ENCODE measurements around the gene DES. TPM values are rescaled to one million over a fixed set of nuclear protein-coding genes. Genes with fewer than 3 reads are reported as not detected.
A peak's percentile ranks its signal among the peaks of the same experiment; 100 is the strongest.
"Not testable (repeated sequence)": the region's sequence is repeated elsewhere in the genome, so short reads cannot be mapped to it uniquely, and the experiment has no call there.

DES gene
- total and polyA plus RNA-seq, 4 donors, result 23.9 to 108 (median 57.9) TPM

DNA sequence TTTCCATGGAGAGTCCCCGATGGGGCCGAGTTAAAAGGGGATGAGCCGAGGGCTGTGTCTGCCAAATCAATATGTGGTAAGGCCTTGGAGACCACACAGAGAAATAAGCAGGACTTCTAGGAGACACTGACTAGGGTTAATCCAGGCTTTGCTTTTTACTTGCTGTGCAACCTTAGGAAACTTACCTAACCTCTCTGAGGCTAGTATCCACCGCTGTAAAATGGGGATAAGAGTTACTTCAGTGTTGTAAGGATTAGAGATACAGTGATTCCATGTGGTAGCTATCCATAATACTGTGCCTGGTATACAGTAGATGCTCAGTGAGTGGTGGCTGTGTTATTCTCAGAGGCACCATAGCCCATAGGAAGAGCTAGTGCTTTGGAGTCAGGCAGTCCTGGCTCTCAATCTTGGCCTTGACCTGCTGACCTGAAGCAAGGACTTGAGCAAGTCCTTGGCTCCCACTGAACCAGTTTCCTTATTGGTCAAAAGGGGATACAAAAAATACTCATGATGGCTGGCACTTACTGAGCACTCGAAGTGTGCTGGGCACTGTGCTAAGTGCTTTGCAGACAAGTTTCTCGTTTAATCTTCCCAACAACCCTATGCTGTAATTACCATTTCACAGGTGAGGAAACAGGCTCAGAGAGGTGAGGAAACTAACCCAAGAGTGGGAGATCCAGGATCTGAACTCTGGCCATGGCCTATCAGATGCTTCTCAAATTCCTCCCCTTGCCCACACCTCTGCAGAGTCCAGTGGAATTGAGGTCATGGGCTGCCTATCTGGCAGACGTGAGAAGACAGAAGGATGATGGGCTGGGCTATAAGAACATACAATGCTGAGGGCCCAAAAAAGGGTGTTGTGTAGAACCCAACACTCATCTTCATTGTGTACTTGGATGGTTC is 12.0 kb upstream of the DES start:
- H3K27me3 ChIP-seq (ENCODE audit: control insufficient read depth in 3 of 3, insufficient read depth in 3 of 3, low read length in 2 of 3), result no peaks in the 10 kb centered on the region
- ATAC-seq (ENCODE audit: insufficient read depth, low FRiP score), result no peak
- 84 to 94% methylated on average over 7 of the region's 7 CpGs for WGBS, 2 donors
- H3K4me3 ChIP-seq, result no peak overlapping the region
- peak overlapping the region in 1 of 2 donors; percentile 86 for H3K27ac ChIP-seq (ENCODE audit: low read depth in 1 of 2, low read length in 1 of 2)
- H3K4me1 ChIP-seq (ENCODE audit: control insufficient read depth in 5 of 5, insufficient read depth in 5 of 5, low read length in 5 of 5), result peaks cover 0 to 13% (median 0%) of the 10 kb centered on the region in 5 donors
- no peaks in the 10 kb centered on the region for H3K36me3 ChIP-seq (ENCODE audit: control insufficient read depth in 4 of 4, insufficient read depth in 4 of 4, low read length in 4 of 4)
- no peaks in the 10 kb centered on the region for H3K9me3 ChIP-seq (ENCODE audit: control insufficient read depth in 4 of 4, insufficient read depth in 3 of 4, low read length in 3 of 4)
- TF ChIP-seq CTCF (IDR thresholded peaks at IDR 0.05; ENCODE audit: control extremely low read depth, extremely low read depth), result no peak
- DNase-seq, result no peak
- no peak overlapping the region for H3K9ac ChIP-seq (ENCODE audit: insufficient read depth in 1 of 2, low read length in 2 of 2)

DNA sequence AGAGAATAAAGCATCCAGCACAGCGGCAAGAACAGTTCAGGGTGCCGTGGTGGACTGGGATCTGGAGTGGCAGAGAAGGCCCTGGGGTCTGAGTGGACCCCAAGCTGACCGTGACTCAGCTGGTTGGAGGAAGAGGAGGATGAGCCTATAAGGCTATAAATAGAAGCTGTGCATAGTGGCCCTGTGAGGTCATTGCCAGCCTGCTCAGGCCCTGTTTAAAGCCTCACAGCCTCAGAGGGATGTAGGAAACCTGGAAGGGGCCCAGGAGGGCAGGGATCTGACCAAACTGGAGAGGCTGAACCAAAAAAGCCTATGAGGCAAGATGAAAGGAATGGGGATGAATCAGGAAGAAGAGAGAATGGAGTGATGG is 11.3 kb upstream of the DES start:
- peaks cover 0 to 3% (median 0%) of the 10 kb centered on the region in 4 donors for H3K9me3 ChIP-seq (ENCODE audit: control insufficient read depth in 4 of 4, insufficient read depth in 3 of 4, low read length in 3 of 4)
- no peaks in the 10 kb centered on the region for H3K27me3 ChIP-seq (ENCODE audit: control insufficient read depth in 3 of 3, insufficient read depth in 3 of 3, low read length in 2 of 3)
- no peak for ATAC-seq (ENCODE audit: insufficient read depth, low FRiP score)
- H3K9ac ChIP-seq (ENCODE audit: insufficient read depth in 1 of 2, low read length in 2 of 2), result no peak overlapping the region
- TF ChIP-seq CTCF (IDR thresholded peaks at IDR 0.05; ENCODE audit: control extremely low read depth, extremely low read depth), result no peak
- no peaks in the 10 kb centered on the region for H3K36me3 ChIP-seq (ENCODE audit: control insufficient read depth in 4 of 4, insufficient read depth in 4 of 4, low read length in 4 of 4)
- DNase-seq, result no peak
- peaks cover 0 to 13% (median 0%) of the 10 kb centered on the region in 5 donors for H3K4me1 ChIP-seq (ENCODE audit: control insufficient read depth in 5 of 5, insufficient read depth in 5 of 5, low read length in 5 of 5)
- no peak overlapping the region for H3K4me3 ChIP-seq
- peak overlapping the region in 1 of 2 donors; percentile 86 for H3K27ac ChIP-seq (ENCODE audit: low read depth in 1 of 2, low read length in 1 of 2)
- WGBS, 2 donors, result 64 to 85% methylated on average over 3 of the region's 3 CpGs

GRCh38 chr2:219407343-219407742 is 10.8 kb upstream of the DES start:
- not testable (repeated sequence) for ATAC-seq (ENCODE audit: insufficient read depth, low FRiP score); H3K9ac ChIP-seq (ENCODE audit: insufficient read depth in 1 of 2, low read length in 2 of 2); H3K4me3 ChIP-seq; H3K36me3 ChIP-seq (ENCODE audit: control insufficient read depth in 4 of 4, insufficient read depth in 4 of 4, low read length in 4 of 4); H3K9me3 ChIP-seq (ENCODE audit: control insufficient read depth in 4 of 4, insufficient read depth in 3 of 4, low read length in 3 of 4); DNase-seq; H3K27me3 ChIP-seq (ENCODE audit: control insufficient read depth in 3 of 3, insufficient read depth in 3 of 3, low read length in 2 of 3)
- Histone ChIP-seq H3K27ac (ENCODE audit: low read depth in 1 of 2, low read length in 1 of 2) (peak overlapping the region in 1 of 2 donors; percentile 76), H3K4me1 (ENCODE audit: control insufficient read depth in 5 of 5, insufficient read depth in 5 of 5, low read length in 5 of 5) (peaks cover 0 to 13% (median 0%) of the 10 kb centered on the region in 5 donors)
- 65 to 72% methylated on average over 5 of the region's 5 CpGs for WGBS, 2 donors

DNA sequence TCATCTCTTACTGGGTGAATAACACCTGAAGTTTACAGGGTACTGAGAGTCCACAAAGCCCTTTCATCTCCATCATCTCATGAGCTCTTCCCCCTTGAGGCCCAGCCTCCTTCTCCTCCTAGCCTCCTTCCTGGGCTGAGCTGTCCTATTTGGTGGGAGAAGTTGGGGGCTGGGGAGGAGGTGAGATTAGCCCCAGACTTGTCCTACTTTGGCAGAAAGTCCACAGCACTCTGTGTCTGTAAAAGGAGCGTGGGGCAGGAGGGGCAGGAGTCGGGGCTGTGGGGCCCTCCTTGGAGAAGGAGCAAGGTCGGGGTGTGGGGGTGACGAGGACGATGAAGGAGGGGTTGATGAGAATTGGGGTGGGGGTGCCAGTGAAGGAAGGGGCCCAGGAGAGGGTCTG is 10.0 kb upstream of the DES start:
- peaks cover 0 to 3% (median 0%) of the 10 kb centered on the region in 4 donors for H3K9me3 ChIP-seq (ENCODE audit: control insufficient read depth in 4 of 4, insufficient read depth in 3 of 4, low read length in 3 of 4)
- ATAC-seq (ENCODE audit: insufficient read depth, low FRiP score), result no peak
- H3K9ac ChIP-seq (ENCODE audit: insufficient read depth in 1 of 2, low read length in 2 of 2), result peak overlapping the region in 1 of 2 donors; percentile 5
- no peak for DNase-seq
- no peak overlapping the region for H3K4me3 ChIP-seq
- H3K4me1 ChIP-seq (ENCODE audit: control insufficient read depth in 5 of 5, insufficient read depth in 5 of 5, low read length in 5 of 5), result peaks cover 0 to 8% (median 0%) of the 10 kb centered on the region in 5 donors
- WGBS, 2 donors, result 78 to 98% methylated on average over 5 of the region's 5 CpGs
- H3K27me3 ChIP-seq (ENCODE audit: control insufficient read depth in 3 of 3, insufficient read depth in 3 of 3, low read length in 2 of 3), result no peaks in the 10 kb centered on the region
- H3K27ac ChIP-seq (ENCODE audit: low read depth in 1 of 2, low read length in 1 of 2), result peak overlapping the region in 1 of 2 donors; percentile 72
- TF ChIP-seq CTCF (IDR thresholded peaks at IDR 0.05; ENCODE audit: control extremely low read depth, extremely low read depth), result no peak
- no peaks in the 10 kb centered on the region for H3K36me3 ChIP-seq (ENCODE audit: control insufficient read depth in 4 of 4, insufficient read depth in 4 of 4, low read length in 4 of 4)

All from lung (tissue), 12 donors.